IMR-90 (cell line): ENCODE data around the gene PRR14L.

Source experiments
- CEBPB ChIP-seq: IDR thresholded peaks from 2 replicates; pipeline ENCODE4 v1.6.1; 2012; ENCODE audit warnings: low read depth, low read length, improper control_type of control experiment
- CTCF ChIP-seq: conservative IDR thresholded peaks from 2 replicates; pipeline ENCODE4 v1.5.1; 2012; ENCODE audit warnings: mild to moderate bottlenecking, low read depth, low read length, improper control_type of control experiment
- FOS ChIP-seq: fragments of 150-350 bp; IDR thresholded peaks from 2 replicates; pipeline ENCODE4 v1.6.1; 2016; ENCODE audit warnings: low read depth, low read length
- MXI1 ChIP-seq: IDR thresholded peaks from 2 replicates; pipeline ENCODE4 v1.6.1; 2012; ENCODE audit warnings: low read depth, mild to moderate bottlenecking, low read length, moderate library complexity, borderline replicate concordance
- POLR2A ChIP-seq: IDR thresholded peaks from 2 replicates; pipeline ENCODE4 v1.6.1; 2012; ENCODE audit warnings: mild to moderate bottlenecking, low read depth, low read length

- no peak for TF ChIP-seq CTCF
- no peak for TF ChIP-seq POLR2A
- TF ChIP-seq MXI1: no peak
- no peak for TF ChIP-seq CEBPB
- TF ChIP-seq FOS: no peak
Measured at GRCh38 chr22:31662668-31663037, 87.3 kb downstream of the PRR14L start.
